Measurements from ENCODE around the gene TEX19. TPM values are rescaled to one million over a fixed set of nuclear protein-coding genes. Genes with fewer than 3 reads are reported as not detected.

TEX19 gene
- total and polyA plus RNA-seq, 9 of the 15 experiments (the other 6 are each of a cell fraction or from before 2014, with no cell fraction given) = 0.10 to 4.9 (median 1.9) TPM

DNA sequence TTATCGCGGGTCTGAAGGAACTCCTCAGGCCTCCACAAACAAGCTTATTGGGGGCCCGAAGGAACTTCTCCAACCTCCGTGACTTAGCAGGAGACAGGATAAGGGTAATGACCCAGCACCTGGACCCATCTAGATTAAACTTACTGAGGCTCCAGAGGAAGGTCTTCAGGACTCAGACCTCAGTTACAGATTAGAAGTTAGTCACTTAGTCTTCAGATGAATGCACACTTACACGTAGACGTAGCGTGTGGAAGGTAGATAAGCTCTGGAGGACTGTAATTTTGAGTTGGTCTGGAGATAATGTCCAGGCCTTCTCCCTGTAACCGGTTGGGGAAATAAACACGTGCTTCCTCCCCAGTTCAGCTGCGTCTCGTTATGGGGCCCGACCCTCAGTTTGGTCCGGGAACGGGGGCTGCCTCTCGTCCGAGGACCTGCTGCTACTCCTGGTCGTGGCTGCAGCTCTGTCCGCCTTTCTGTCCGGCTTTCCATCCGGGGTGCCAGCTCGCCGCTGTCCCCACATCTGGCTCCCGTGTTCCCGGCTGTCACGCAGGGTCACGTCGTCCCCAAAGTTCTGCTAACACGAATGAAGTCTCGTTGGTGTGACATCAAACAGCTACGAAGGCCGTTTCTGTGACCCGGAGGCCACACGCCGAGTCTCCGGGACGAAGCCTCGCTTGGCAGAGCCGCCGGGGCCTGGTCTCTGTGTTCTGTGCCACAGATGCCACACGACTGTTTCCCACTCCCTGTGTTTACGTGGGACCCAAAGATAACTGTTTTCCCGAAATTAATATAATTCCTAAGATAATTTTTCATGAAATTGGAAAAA, 13.7 kb upstream of the TEX19 start (continued):
- TF ChIP-seq NR4A1 (CRISPR knock-in tag; IDR thresholded peaks at IDR 0.05) (peak; percentile 8; the same call in 1 of the 2 replicates), NR4A1 (tag; IDR thresholded peaks at IDR 0.05) (peak; percentile 97), FOXM1 (IDR thresholded peaks at IDR 0.05; ENCODE audit: low read depth) (peak; percentile 93), FOXM1 (CRISPR knock-in tag; IDR thresholded peaks at IDR 0.05; ENCODE audit: low read depth) (no peak), SMARCA4 (IDR thresholded peaks at IDR 0.05) (peak; percentile 97), TOE1 (IDR thresholded peaks at IDR 0.05; ENCODE audit: borderline replicate concordance) (peak; percentile 84), TOE1 (CRISPR knock-in tag; IDR thresholded peaks at IDR 0.05; ENCODE audit: borderline replicate concordance, low read depth) (no peak), EP400 (IDR thresholded peaks at IDR 0.05) (peak; percentile 92), EZH2 (IDR thresholded peaks at IDR 0.05; ENCODE audit: borderline replicate concordance, low read depth, low read length) (no peak), ZBTB33 (CRISPR knock-in tag; IDR thresholded peaks at IDR 0.05) (peak; percentile 71; the same call in 1 of the 2 replicates), E2F8 (IDR thresholded peaks at IDR 0.05; ENCODE audit: low read depth, partially characterized antibody) (peak; percentile 26), NCOA4 (IDR thresholded peaks at IDR 0.05; ENCODE audit: partially characterized antibody) (no peak), LEF1 (IDR thresholded peaks at IDR 0.05) (peak; percentile 94; the same call in 1 of the 2 replicates)
- TF ChIP-seq, protein P1, sequence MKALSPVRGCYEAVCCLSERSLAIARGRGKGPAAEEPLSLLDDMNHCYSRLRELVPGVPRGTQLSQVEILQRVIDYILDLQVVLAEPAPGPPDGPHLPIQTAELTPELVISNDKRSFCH (CRISPR knock-in tag; IDR thresholded peaks at IDR 0.05) = 0 out of 2 replicates have a peak, but pooled peaks have one; percentile 47
- TF ChIP-seq, protein P1 (tag; IDR thresholded peaks at IDR 0.05) = peak; percentile 98
- TF ChIP-seq, protein P2, sequence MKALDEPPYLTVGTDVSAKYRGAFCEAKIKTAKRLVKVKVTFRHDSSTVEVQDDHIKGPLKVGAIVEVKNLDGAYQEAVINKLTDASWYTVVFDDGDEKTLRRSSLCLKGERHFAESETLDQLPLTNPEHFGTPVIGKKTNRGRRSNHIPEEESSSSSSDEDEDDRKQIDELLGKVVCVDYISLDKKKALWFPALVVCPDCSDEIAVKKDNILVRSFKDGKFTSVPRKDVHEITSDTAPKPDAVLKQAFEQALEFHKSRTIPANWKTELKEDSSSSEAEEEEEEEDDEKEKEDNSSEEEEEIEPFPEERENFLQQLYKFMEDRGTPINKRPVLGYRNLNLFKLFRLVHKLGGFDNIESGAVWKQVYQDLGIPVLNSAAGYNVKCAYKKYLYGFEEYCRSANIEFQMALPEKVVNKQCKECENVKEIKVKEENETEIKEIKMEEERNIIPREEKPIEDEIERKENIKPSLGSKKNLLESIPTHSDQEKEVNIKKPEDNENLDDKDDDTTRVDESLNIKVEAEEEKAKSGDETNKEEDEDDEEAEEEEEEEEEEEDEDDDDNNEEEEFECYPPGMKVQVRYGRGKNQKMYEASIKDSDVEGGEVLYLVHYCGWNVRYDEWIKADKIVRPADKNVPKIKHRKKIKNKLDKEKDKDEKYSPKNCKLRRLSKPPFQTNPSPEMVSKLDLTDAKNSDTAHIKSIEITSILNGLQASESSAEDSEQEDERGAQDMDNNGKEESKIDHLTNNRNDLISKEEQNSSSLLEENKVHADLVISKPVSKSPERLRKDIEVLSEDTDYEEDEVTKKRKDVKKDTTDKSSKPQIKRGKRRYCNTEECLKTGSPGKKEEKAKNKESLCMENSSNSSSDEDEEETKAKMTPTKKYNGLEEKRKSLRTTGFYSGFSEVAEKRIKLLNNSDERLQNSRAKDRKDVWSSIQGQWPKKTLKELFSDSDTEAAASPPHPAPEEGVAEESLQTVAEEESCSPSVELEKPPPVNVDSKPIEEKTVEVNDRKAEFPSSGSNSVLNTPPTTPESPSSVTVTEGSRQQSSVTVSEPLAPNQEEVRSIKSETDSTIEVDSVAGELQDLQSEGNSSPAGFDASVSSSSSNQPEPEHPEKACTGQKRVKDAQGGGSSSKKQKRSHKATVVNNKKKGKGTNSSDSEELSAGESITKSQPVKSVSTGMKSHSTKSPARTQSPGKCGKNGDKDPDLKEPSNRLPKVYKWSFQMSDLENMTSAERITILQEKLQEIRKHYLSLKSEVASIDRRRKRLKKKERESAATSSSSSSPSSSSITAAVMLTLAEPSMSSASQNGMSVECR (CRISPR knock-in tag; IDR thresholded peaks at IDR 0.05) = peak; percentile 36; the same call in 1 of the 2 replicates
